ENCODE measurements around the gene CD9.
A peak's percentile ranks its signal among the peaks of the same experiment; 100 is the strongest.

- TF ChIP-seq CTCF (IDR thresholded peaks at IDR 0.05; ENCODE audit: low read depth, low read length): no peak
- peak; percentile 80 for TF ChIP-seq MYC (IDR thresholded peaks at IDR 0.05; ENCODE audit: low read depth, low read length)
Observed at GRCh38 chr12:6167327-6168280, 32.6 kb upstream of the CD9 start.
